NOMO-1 (cell line): ENCODE data around the gene RPH3AL.
"Not testable (repeated sequence)": the region's sequence is repeated elsewhere in the genome, so short reads cannot be mapped to it uniquely, and the experiment has no call there.

Source experiments
- DNase-seq, 2 experiments: peaks; one replicate each; lab custom pipeline; 2025; ENCODE audit not compliant: unreplicated experiment in 2 of 2; lab: John Stamatoyannopoulos, UW

RPH3AL gene

DNA sequence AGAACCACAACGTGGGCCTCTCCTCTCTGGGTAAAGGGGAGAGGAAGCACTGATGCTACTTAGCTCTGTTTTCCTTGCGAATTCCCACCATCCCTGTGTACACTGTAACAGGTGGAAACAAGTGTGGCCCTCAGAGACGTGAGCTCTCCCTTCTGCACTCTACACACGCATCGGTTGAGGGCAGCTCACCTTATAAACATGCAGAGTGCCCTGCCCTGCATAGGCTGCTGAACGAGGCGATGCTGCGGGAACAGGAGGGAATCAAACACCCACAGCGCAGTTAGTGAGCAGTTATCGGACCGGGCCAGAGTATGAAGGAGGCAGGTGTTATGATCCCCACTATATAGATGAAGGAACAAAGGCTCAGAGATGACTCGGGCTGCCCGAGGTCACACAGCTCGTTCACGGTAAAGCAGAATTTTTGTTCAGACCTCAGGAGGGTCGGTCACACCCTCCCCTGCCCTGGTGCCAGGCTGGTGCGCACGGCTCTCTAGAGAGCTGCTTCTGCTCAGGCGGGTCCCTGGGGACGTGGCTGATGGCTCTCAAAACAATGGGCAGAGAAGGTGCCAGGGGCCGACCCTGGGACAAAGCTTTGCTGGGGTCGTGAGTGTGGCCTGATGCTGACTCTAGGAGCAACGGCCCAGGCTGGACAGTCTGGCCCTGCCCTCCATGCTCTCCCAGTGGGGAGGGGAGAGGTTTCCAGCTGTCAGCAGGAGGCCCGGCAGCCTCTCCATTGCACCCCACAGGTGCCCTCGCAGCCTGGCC, 68.5 kb downstream of the RPH3AL start:
- DNase-seq: no peak

GRCh38 chr17:282912-283882, 69.4 kb downstream of the RPH3AL start:
- no peak for DNase-seq

DNA sequence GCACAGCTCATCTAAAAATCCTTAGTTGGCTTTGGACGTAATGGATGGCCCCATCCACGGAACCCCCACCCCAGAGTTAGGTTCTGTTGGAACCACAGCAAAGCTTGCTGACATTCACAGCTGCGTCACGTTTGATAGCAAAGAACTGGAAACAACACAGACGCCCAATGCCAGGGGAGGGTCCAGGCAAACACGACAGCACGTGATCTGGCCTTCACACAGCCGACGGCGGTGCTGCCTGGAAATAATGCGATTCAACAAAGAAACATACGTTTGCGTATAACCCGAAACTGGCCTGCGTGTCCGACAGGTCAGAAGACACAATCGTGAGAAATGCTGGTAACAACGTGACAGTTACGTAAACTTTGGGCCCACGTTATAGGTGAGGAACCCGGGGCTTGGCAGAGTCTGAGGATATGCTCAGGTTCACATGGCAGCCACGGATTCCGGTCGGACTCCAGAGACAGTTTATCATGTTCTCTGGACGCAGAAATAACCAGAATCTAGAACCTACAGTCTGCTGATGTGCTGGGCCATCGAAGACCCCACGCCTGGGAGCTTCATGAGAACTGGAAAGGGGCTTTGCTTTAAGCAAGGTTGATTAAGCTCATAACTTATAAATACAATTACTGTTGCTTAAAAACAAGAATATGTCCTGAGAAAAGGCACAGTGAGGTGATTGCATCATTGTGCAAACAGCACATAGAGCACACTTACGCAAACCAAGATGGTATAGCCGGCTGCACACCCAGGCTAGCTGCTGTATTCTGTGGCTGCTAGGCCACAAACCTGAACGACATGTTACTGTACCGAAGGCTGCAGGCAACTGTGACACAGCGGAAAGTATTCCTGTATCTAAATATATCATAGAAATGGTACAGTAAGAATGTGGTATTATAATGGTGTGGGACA, 70.4 kb downstream of the RPH3AL start:
- DNase-seq: peak; percentile 40 to 66

GRCh38 chr17:281365-281999, 71.1 kb downstream of the RPH3AL start:
- no peak for DNase-seq

DNA sequence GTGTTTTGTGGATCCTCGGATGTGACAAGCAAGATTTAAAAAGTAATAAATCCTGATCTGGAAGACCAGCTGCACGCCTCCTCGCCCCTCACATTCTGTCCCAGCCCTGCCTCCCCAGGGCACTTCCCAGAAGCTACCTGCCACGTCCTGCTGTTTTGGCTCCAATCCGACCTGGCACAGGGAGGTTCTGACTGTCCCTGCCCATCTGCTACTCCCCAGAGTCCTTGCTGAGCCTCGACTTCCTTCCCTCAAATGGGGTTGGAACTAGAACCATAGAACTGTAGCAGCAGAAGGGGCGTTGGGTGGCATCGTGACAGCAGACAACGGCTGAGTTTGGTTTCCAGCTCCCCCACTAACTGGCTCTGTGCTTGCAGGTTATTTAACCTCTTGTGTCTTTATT, 71.7 kb downstream of the RPH3AL start:
- no peak for DNase-seq

- no peak for DNase-seq
Observed at GRCh38 chr17:280216-280615, 72.4 kb downstream of the RPH3AL start.

DNA sequence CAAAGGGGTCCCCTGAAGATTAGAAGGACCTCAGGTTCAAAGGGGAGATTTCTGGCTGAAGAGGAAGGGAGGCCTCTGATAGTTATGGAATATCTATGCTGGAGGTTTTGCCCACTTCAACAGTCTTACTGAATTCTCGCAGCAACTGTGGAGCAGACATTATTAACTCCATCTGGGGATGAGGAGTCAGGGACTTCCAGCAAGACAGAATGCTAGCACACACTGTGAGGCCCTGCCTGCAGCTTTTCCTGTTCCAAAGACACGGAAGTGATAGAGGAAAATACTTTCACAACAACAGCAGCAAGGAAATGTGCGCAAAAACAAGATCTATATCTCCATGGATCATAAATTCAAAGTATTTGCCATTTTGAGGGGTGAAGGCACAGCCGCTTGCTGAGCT, 72.8 kb downstream of the RPH3AL start:
- DNase-seq: no peak

DNA sequence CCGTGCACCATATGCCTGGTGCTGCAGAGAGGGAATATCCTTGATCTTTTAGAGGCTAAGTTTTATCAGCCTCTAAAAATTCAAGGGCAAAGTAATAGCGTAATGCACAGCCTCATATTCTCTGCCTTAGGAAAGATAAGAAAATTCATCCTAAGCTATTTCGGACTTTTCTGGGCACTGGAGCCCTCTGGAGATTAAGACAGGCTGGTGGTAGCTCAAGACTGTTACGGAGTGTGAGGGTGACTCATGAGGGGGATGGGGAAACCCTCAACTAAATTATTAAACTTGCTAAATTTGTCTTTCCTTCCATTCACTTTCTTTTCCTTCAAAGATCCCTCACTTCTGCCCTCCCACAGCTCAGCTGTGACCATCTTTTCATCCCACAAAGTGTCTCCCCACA, 73.3 kb downstream of the RPH3AL start:
- no peak for DNase-seq

- DNase-seq: no peak
Observed at GRCh38 chr17:278676-279059, 73.9 kb downstream of the RPH3AL start.

GRCh38 chr17:278055-278675, 74.4 kb downstream of the RPH3AL start:
- DNase-seq: no peak

DNA sequence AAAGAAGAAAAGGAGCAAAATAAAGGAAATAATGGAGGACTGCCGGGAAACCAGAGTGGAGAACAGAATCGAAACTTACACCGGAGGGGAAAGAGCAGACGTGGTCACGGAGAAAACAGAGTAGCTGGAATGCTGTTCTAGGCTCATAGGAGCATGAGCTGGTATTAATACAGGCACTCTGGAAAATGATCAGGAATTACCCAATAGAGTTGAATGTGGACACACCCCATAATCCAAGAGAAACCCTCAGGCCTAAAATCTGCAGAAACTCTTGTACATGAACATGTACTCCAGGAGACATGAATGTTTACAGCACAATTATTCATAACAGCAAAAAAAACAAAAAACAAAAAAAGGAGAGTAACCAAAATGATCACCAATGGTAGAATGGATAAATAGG, 77.7 kb downstream of the RPH3AL start:
- no peak for DNase-seq

DNA sequence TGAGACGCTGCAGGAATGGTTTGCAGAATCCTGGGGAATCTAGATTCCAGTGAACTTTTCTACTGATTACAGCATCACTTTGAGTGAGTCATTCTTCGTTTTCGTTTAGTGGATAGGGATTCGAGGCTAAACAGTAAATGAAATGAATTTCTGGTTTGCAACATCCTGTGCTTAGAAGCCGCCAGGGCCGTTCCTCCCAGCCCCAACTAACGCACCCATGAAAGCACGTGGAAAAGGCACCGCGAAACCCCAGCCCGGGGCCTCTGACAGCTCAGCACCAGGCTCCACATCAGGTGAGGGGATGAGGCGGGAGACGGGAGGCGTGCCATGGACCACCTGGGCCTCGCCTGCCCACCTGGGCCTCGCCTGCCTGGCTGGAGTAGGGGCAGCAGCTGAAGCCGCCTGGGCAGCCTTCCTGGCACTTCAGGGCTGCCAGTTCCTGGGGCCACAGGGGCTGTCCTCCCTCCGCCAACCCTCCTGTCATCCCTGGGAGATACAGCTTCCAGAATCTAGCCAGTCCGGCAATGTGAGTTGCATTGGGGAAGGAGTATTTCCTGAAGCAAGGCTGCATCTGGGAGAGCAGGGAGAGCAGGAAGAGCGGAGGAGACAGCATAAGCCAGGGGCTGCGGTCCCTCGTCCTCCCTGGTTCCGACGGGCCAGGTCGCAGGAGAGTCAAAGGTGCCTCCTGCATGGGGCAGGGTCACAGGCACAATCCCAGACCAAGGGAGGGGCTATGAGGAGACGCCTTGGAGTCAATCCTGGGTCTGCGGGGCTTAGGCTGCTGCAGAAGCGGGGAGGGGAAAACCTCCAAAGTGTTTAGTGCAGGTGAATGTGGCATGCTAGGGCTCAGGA, 78.4 kb downstream of the RPH3AL start:
- DNase-seq: no peak

- not testable (repeated sequence) for DNase-seq
Observed at GRCh38 chr17:272856-273255, 79.8 kb downstream of the RPH3AL start.

DNA sequence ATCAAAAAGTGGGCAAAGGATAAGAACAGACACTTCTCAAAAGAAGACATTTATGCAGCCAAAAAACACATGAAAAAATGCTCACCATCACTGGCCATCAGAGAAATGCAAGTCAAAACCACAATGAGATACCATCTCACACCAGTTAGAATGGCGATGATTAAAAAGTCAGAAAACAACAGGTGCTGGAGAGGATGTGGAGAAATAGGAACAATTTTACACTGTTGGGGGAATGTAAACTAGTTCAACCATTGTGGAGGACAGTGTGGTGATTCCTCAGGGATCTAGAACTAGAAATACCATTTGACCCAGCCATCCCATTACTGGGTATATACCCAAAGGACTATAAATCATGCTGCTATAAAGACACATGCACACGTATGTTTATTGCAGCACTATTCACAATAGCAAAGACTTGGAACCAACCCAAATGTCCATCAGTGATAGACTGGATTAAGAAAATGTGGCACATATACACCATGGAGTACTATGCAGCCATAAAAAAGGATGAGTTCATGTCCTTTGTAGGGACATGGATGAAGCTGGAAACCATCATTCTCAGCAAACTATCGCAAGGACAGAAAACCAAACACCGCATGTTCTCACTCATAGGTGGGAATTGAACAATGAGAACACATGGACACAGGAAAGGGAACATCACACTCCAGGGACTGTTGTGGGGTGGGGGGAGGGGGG, 80.5 kb downstream of the RPH3AL start:
- DNase-seq: not testable (repeated sequence)

DNA sequence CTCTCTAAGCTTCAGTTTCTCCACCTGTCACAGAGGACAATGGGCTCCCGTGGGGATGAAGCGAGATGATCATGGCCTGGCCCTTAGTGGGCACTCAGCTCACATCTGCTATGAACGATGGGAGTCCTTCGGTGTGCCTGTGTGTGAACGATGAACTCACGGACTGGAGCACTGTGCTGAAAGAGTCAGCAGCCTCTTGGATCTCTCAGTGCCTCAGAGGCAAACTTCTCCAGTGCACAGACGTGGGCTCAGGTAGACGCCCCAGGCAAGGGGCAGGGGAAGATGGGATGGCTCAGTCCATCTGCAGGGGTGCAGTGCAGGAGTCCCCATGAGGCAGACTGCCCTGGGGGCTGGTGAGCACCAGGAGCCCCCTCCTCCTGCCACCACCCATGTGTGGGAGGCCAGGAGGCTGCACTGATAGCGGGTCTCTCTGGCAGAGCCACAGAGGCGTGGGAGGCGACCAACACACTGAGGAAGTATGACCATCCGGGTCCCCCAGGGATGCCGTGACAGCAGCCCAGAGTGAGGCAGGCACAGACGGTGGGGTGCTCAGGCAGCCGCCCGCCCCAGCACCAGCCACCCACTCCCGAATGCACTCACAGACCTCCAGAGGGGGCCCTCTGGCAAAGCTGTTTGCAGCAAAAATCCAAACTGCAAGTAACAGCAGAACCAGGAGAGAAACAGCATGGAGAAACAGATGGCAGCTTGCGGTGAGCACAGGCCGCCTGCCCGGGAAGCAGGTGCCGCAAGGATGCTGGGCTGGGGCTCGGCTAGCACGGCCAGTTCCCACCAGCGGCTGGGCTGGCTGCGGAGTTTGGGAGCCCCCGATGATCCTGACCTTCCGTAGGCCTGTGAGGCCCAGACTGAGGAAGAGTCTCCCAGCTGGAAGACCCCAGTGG, 82.7 kb downstream of the RPH3AL start:
- DNase-seq: no peak

DNA sequence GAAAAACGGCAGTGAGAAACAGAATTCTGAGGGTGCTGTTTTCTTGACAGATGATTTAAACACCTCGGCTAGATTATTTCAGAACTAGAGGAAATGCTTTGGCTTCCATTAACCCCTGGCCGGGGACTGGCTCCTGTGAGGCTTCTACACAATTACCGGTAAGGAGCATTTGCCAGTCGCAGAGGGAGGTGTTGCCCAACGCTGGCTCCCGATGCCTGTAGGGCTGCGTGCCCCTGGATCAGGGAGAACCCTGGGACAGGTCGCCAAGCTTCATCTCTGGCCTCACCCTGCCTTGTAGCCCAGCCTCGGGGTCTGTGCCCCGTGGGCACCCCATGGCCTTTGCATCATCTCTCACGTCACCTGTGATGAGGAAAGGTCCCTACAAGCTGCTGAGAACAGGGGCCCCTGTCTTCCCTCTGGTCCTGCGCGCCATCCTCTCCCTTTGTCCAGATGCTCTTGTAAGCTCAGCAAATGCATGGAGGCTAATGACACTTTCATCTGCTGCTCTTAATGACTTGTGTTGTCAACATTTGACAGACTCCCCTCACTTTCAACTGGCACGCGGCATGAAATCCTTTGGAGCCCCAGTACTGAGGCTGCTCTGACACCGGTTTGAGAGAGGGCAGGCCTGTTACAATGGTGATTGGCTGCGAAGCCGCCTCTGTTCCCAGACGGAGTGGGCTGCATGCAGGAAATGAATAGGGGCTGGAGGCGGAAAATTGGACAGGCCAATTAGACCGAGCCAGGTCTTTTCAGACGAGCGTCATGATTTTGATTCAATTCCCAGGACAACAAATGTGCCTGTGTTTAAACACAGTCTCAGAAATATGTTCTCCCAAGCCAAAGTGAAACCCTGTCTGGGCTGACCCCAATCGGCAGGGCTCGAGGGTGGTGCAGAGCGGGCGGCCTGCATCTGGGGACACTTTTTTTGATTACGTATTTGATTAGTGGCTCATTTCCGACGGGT, 85.6 kb downstream of the RPH3AL start:
- no peak for DNase-seq
